GM12878 (cell line): ENCODE results near the gene GGT5. TPM values are rescaled to one million over a fixed set of nuclear protein-coding genes. Genes with fewer than 3 reads are reported as not detected.

Experiments used
- ATAC-seq: fragments of 200-7000 bp; cut with Tn5 transposase; 3 replicates; pipeline ENCODE4 v1.9.1; 2020; ENCODE audit warnings: mild to moderate bottlenecking, moderate library complexity
- BruUV-seq: library from RNA; stranded (reverse); fragments of 400-500 nt; replicated peaks from 2 replicates; lab custom pipeline; 2021; lab: Mats Ljungman, UMichigan
- CTCF ChIA-PET: fragments of 300-600 bp; sonication (Branson Sonifier 250); formaldehyde crosslinking; extraction: SDS; loops from one replicate; lab custom pipeline; 2021; ENCODE audit warnings: inconsistent platforms; lab: Yijun Ruan, JAX
- POLR2A ChIA-PET: fragments of 350-600 bp; formaldehyde crosslinking; extraction: SDS; loops from one replicate; lab custom pipeline; 2021; ENCODE audit warnings: inconsistent platforms; lab: Charles Lee
- RAD21 ChIA-PET: fragments of 300-600 bp; sonication (Branson Sonifier 250); formaldehyde crosslinking; loops from one replicate; lab custom pipeline; 2023; ENCODE audit warnings: antibody characterized with exemption; ENCODE audit not compliant: unreplicated experiment; lab: Charles Lee
- SMC1A ChIA-PET: fragments of 300-600 bp; sonication (Branson Sonifier 250); formaldehyde crosslinking; loops from one replicate; lab custom pipeline; 2023; ENCODE audit not compliant: unreplicated experiment, uncharacterized antibody; lab: Charles Lee
- DNase-seq: peaks from one replicate; pipeline ENCODE4 v3.0.0-alpha.2; 2011; ENCODE audit warnings: low read depth, low spot score
- FAIRE-seq: peaks from 3 replicates; lab custom pipeline; 2011; peaks lifted over from hg19 to GRCh38; lab: Jason Lieb, UNC
- H2AFZ ChIP-seq: 2 replicates; pipeline ENCODE4 v1.6.0; 2011; ENCODE audit warnings: low read depth, low read length, control low read depth; ENCODE audit not compliant: control insufficient read depth
- H3K27ac ChIP-seq: 2 replicates; pipeline ENCODE4 v1.5.1; 2011; ENCODE audit warnings: control low read depth; ENCODE audit not compliant: control insufficient read depth, insufficient read depth
- H3K27me3 ChIP-seq, 2 experiments: replicated peaks in 1 of 2; 2 replicates each; pipeline versions ENCODE4 v1.6.0 to v1.6.1; 2011; ENCODE audit warnings: low read length in 1 of 2; ENCODE audit not compliant: control insufficient read depth in 2 of 2, insufficient read depth in 2 of 2
- H3K36me3 ChIP-seq, 2 experiments: 2 replicates each; pipeline ENCODE4 v1.5.1; 2011; ENCODE audit warnings: low read length in 1 of 2; ENCODE audit not compliant: control insufficient read depth in 2 of 2, insufficient read depth in 2 of 2
- H3K4me1 ChIP-seq: 2 replicates; pipeline ENCODE4 v1.6.1; 2011; ENCODE audit warnings: mild to moderate bottlenecking, low read length, moderate library complexity, mixed read lengths; ENCODE audit not compliant: control insufficient read depth, insufficient read depth
- H3K4me2 ChIP-seq: 2 replicates; pipeline ENCODE4 v1.6.0; 2011; ENCODE audit warnings: control low read depth; ENCODE audit not compliant: control insufficient read depth, insufficient read depth
- H3K4me3 ChIP-seq: fragments of 200-600 bp; sonication (generic); 2 replicates; pipeline ENCODE4 v1.5.1; 2016
- H3K79me2 ChIP-seq: 2 replicates; pipeline ENCODE4 v1.6.0; 2011; ENCODE audit warnings: low read length; ENCODE audit not compliant: control insufficient read depth, insufficient read depth
- H3K9ac ChIP-seq: 2 replicates; pipeline ENCODE4 v1.8.0; 2011; ENCODE audit warnings: low read length, control low read depth, mixed read lengths; ENCODE audit not compliant: control insufficient read depth, insufficient read depth
- H3K9me3 ChIP-seq: replicated peaks from 3 replicates; pipeline ENCODE4 v1.5.1; 2011; ENCODE audit warnings: mild to moderate bottlenecking, low read length; ENCODE audit not compliant: control insufficient read depth, insufficient read depth
- H4K20me1 ChIP-seq: 2 replicates; pipeline ENCODE4 v1.6.0; 2011; ENCODE audit not compliant: control insufficient read depth, insufficient read depth
- CEBPZ ChIP-seq: fragments of 150-350 bp; IDR thresholded peaks from 2 replicates; pipeline ENCODE4 v1.6.1; 2016; ENCODE audit warnings: low read depth, low read length
- CUX1 ChIP-seq: IDR thresholded peaks from 2 replicates; pipeline ENCODE4 v1.6.1; 2012; ENCODE audit warnings: improper control_type of control experiment, low read depth, low read length; ENCODE audit not compliant: insufficient replicate concordance
- FOXM1 ChIP-seq: IDR thresholded peaks from 2 replicates; pipeline ENCODE4 v1.6.1; 2012; ENCODE audit warnings: low read depth, mild to moderate bottlenecking, inconsistent platforms, low read length, moderate library complexity
- HDGF ChIP-seq: fragments of 450-650 bp; IDR thresholded peaks from 2 replicates; pipeline ENCODE4 v1.6.1; 2016; ENCODE audit warnings: antibody characterized with exemption
- KLF5 ChIP-seq: fragments of 450-650 bp; IDR thresholded peaks from 2 replicates; pipeline ENCODE4 v1.6.1; 2014; ENCODE audit warnings: mild to moderate bottlenecking; ENCODE audit not compliant: partially characterized antibody
- NR2C1 ChIP-seq: fragments of 450-650 bp; IDR thresholded peaks from 2 replicates; pipeline ENCODE4 v1.6.1; 2017; ENCODE audit warnings: antibody characterized with exemption, mild to moderate bottlenecking, moderate library complexity
- POLR2AphosphoS5 ChIP-seq: IDR thresholded peaks from 2 replicates; pipeline ENCODE4 v1.6.1; 2011; ENCODE audit warnings: mild to moderate bottlenecking, low read length, inconsistent platforms
- POU2F2 ChIP-seq: IDR thresholded peaks from 3 replicates; pipeline ENCODE4 v1.6.1; 2011; ENCODE audit warnings: low read depth, mild to moderate bottlenecking, low read length, borderline replicate concordance
- SMC3 ChIP-seq: IDR thresholded peaks from 2 replicates; pipeline ENCODE4 v1.6.1; 2011; ENCODE audit warnings: low read length, improper control_type of control experiment, borderline replicate concordance
- SPI1 ChIP-seq: IDR thresholded peaks from 2 replicates; pipeline ENCODE4 v1.6.1; 2011; ENCODE audit warnings: low read depth, mild to moderate bottlenecking, low read length, moderate library complexity, borderline replicate concordance; ENCODE audit not compliant: insufficient read depth
- STAT1 ChIP-seq: fragments of 450-650 bp; conservative IDR thresholded peaks from 2 replicates; pipeline ENCODE4 v1.6.1; 2014; ENCODE audit warnings: antibody characterized with exemption, mild to moderate bottlenecking
- SUZ12 ChIP-seq: fragments of 200-600 bp; sonication (generic); IDR thresholded peaks from one replicate; pipeline ENCODE4 v1.6.1; 2018; ENCODE audit warnings: antibody characterized with exemption, mild to moderate bottlenecking; ENCODE audit not compliant: unreplicated experiment
- WGBS: methylation state at CpG from one replicate; pipeline ENCODE4 v1.1.6; 2016; ENCODE audit warnings: low lambda C conversion rate; ENCODE audit not compliant: insufficient replicate concordance, insufficient coverage; ENCODE audit errors: missing lambda C conversion rate; 5-methylcytosine and 5-hydroxymethylcytosine counted together
- in situ Hi-C: fragments of 300-500 bp; cut with MboI; formaldehyde crosslinking; loops from 9 replicates; pipeline ENCODE4 v1.14.3; 2018; ENCODE audit warnings: mixed read lengths
- intact Hi-C: fragments of 100-400 bp; cut with micrococcal nuclease; formaldehyde crosslinking; loops from one replicate; pipeline ENCODE4 v1.14.2; 2022; ENCODE audit not compliant: unreplicated experiment
- polyA plus RNA-seq, 11 experiments: library from polyadenylated mRNA; depleted of rRNA in 4 of 11; unstranded in 6 of 11; stranded (reverse) in 5 of 11; fragments of >200 nt; fragmentation: Nextera tagmentation in 4 of 11; fragmentation: Illumina TruSeq in 1 of 11; extraction: Ambion mirVana in 4 of 11; extraction: Trizol in 1 of 11; gene quantifications; 1 replicate in 1 of 11; 2 replicates in 10 of 11; pipeline versions ENCODE4 v1.2.1 to v1.2.3, GENCODE V29; 2011 to 2016; ENCODE audit warnings: inconsistent platforms in 2 of 11, missing spikeins in 2 of 11, low read depth in 1 of 11
- total RNA-seq, 4 experiments: library from RNA; depleted of rRNA in 3 of 4; stranded (reverse); fragments of >200 nt in 3 of 4; fragmentation: Illumina TruSeq in 1 of 4; extraction: Trizol in 1 of 4; gene quantifications; 2 replicates each; pipeline versions ENCODE4 v1.2.1 to v1.2.3, GENCODE V29; 2013 to 2021

The GGT5 gene
- total and polyA plus RNA-seq, 10 of the 15 experiments (the other 5 are each of a cell fraction or from before 2014, with no cell fraction given): 0.34 TPM; not detected in 9

- no peak overlapping the region for H3K4me3 ChIP-seq
- in situ Hi-C loops (no loop called here), intact Hi-C loops (no loop called here)
- H3K9ac ChIP-seq: no peak overlapping the region
- no peaks in the 10 kb centered on the region; a peak in 1 of 4 replicates for H3K27me3 ChIP-seq
- ChIA-PET CTCF (interaction anchor here (0.9 to 4.3 kb wide), 5 partner anchors 10 to 287 kb away, joined by 3 to 18 read pairs (median 3); no protein-coding TSS in a partner anchor), SMC1A (interaction anchor here (0.5 to 1.0 kb wide), 2 partner anchors 27 to 51 kb away, joined by 3 read pairs; no protein-coding TSS in a partner anchor), RAD21 (no interaction called here), POLR2A (no interaction called here)
- FAIRE-seq (no peak), DNase-seq (peak; percentile 7), ATAC-seq (peak; percentile 61)
- no peaks in the 10 kb centered on the region for H3K79me2 ChIP-seq
- no peaks in the 10 kb centered on the region; a peak in 1 of 4 replicates for H3K36me3 ChIP-seq
- H3K9me3 ChIP-seq: no peaks in the 10 kb centered on the region
- H2AFZ ChIP-seq: no peak overlapping the region
- H3K4me2 ChIP-seq: no peak overlapping the region
- H3K4me1 ChIP-seq: peaks cover 4% of the 10 kb centered on the region; the same call in 1 of the 2 replicates
- H4K20me1 ChIP-seq: no peaks in the 10 kb centered on the region
- no peak overlapping the region for H3K27ac ChIP-seq
- WGBS: 35% methylated on average over 12 of the region's 12 CpGs
- no TSS peak for BruUV-seq
- no peak for TF ChIP-seq FOXM1
- 0 out of 2 replicates have a peak, but pooled peaks have one; percentile 4 for TF ChIP-seq SPI1
- TF ChIP-seq KLF5: no peak
- TF ChIP-seq POLR2AphosphoS5: no peak
- TF ChIP-seq CEBPZ: no peak
- peak; percentile 18; the same call in 1 of the 3 replicates for TF ChIP-seq POU2F2
- no peak for TF ChIP-seq SMC3
- no peak for TF ChIP-seq HDGF
- TF ChIP-seq CUX1: no peak
- TF ChIP-seq SUZ12: no peak
- no peak for TF ChIP-seq STAT1
- no peak for TF ChIP-seq NR2C1
These were observed 28.2 kb downstream of the GGT5 start for GRCh38 chr22:24216541-24217209.
